Left ventricle myocardium inferior (tissue), 1 donor: ENCODE results near the gene KRT20. TPM values are rescaled to one million over a fixed set of nuclear protein-coding genes. Genes with fewer than 3 reads are reported as not detected.
"Not testable (repeated sequence)": the region's sequence is repeated elsewhere in the genome, so short reads cannot be mapped to it uniquely, and the experiment has no call there.

Experiments
- DNase-seq: peaks from one replicate; pipeline ENCODE4 v3.0.0-alpha.2; 2020
- H3K27ac ChIP-seq: fragments of 200-600 bp; replicated peaks from 2 replicates; pipeline ENCODE4 v1.8.0; 2021
- H3K27me3 ChIP-seq: fragments of 200-600 bp; 2 replicates; pipeline ENCODE4 v1.8.0; 2021; ENCODE audit warnings: low read depth
- H3K36me3 ChIP-seq: fragments of 200-600 bp; 2 replicates; pipeline ENCODE4 v1.8.0; 2021
- H3K4me1 ChIP-seq: fragments of 200-600 bp; 2 replicates; pipeline ENCODE4 v1.8.0; 2021
- H3K4me3 ChIP-seq: fragments of 200-600 bp; 2 replicates; pipeline ENCODE4 v1.8.0; 2021; ENCODE audit warnings: mild to moderate bottlenecking, moderate library complexity
- H3K9me3 ChIP-seq: fragments of 200-600 bp; replicated peaks from 2 replicates; pipeline ENCODE4 v1.8.0; 2021
- CTCF ChIP-seq: fragments of 200-600 bp; IDR thresholded peaks from 2 replicates; pipeline ENCODE4 v1.8.0; 2021; ENCODE audit warnings: antibody characterized with exemption, mild to moderate bottlenecking, borderline replicate concordance
- intact Hi-C: fragments of 100-400 bp; cut with micrococcal nuclease; formaldehyde crosslinking; loops from one replicate; pipeline ENCODE4 v1.11.0; 2022
- total RNA-seq: library from RNA; stranded (reverse); fragmentation: NEBNext Ultra II Directional; extraction: Animal tissue kit (Norgen Biotek cat#: 25700); gene quantifications from one replicate; pipeline ENCODE4 v1.2.1, GENCODE V29; 2021
- donor health status: DM: no; HTN: yes; CAD: no; lungs with severe emphysema.

Gene KRT20
- total RNA-seq, 1 donor from 2014 or later: not detected

DNA sequence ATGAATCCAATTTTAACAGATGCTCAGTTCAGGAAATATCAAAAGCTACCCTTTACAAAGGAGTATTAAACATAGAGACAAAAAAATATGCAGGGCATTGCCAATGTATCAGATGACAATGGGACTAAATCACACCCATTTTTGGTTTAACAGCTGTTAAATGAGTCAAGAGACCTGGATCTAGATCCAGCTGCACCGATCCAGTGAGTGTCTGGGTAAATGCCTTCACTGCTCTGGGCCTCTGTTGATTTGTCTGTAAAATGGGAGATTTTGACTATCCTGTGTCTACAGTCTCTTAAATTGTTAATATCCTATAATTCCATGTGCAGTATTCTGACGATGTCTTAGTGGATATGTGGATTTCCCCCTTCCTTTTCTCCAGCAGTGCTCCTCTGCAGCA is 36.0 kb upstream of the KRT20 start:
- Histone ChIP-seq H3K9me3 (no peaks in the 10 kb centered on the region), H3K4me3 (no peak overlapping the region), H3K27me3 (peaks cover 25% of the 10 kb centered on the region), H3K4me1 (no peaks in the 10 kb centered on the region), H3K27ac (no peak overlapping the region), H3K36me3 (no peaks in the 10 kb centered on the region)
- intact Hi-C loops: no loop called here
- no peak for DNase-seq
- no peak for TF ChIP-seq CTCF

DNA sequence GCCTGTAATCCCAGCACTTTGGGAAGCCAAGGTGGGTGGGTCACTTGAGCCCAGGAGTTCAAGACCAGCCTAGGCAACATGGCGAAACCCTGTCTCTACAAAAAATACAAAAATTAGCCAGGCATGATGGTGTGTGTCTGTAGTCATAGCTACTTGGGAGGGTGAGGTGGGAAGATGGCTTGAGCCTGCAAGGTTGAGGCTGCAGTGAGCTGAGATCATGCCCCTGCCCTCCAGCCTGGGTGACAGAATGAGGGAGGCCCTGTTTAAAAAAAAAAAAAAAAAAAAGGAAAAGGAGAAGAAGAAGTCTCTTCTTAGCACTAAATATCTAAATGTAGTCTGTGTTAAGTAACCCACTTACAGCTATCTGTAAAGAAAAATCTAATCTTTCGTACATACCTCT is 32.1 kb upstream of the KRT20 start:
- H3K4me3 ChIP-seq, DNase-seq, H3K27ac ChIP-seq, H3K36me3 ChIP-seq, H3K9me3 ChIP-seq, H3K4me1 ChIP-seq, intact Hi-C loops: not testable (repeated sequence)
- peaks cover 16% of the 10 kb centered on the region for H3K27me3 ChIP-seq

DNA sequence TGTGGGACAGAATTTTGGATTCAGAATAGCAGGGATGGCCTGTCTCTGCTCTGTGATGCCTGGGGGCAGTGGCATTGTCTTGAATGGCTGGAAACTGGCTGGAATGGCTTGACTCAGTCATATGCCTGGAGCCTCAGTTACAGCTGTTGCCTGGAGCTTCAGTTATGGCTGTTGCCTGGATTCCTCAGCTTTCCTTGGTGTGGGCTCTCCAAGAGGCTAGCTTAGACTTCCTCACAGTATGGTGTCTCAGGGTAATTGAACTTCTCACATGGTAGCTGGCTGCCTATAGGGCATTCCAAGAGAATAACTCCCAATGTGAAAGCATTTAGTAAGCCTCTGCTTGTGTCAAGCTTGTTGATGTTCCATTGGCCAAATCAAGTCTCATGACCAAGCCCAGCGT is 31.3 kb upstream of the KRT20 start:
- no peaks in the 10 kb centered on the region for H3K9me3 ChIP-seq
- no peaks in the 10 kb centered on the region for H3K36me3 ChIP-seq
- DNase-seq: no peak
- no peak for TF ChIP-seq CTCF
- H3K4me1 ChIP-seq: no peaks in the 10 kb centered on the region
- no peak overlapping the region for H3K27ac ChIP-seq
- intact Hi-C loops: no loop called here
- H3K4me3 ChIP-seq: no peak overlapping the region
- peaks cover 24% of the 10 kb centered on the region for H3K27me3 ChIP-seq

- intact Hi-C loops: no loop called here
- no peak for TF ChIP-seq CTCF
- no peak overlapping the region for H3K27ac ChIP-seq
Observed at GRCh38 chr17:40915721-40916256, 30.7 kb upstream of the KRT20 start.

DNA sequence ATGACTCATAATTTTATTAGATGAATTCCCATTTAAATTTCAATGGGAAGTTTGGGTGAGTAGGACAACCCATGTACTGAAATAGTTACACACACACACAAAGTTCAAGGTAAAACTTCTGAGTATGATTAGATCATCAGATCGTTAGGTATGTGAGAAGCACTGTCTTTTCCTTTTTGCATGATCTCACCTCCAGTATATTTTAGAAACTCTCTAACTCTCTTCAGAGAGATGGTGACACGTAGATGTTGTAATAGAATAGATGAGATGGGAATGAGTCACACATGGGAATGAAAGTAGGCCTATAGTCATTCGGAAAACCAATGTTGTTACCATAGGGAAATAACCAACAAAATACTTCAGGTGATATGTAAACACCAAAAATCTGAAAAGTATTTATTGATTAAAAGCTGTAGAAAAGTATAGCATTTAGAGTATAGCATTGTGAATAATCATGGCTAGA is 30.2 kb upstream of the KRT20 start:
- intact Hi-C loops: no loop called here
- Histone ChIP-seq H3K27ac (no peak overlapping the region), H3K36me3 (no peaks in the 10 kb centered on the region), H3K4me3 (no peak overlapping the region), H3K9me3 (no peaks in the 10 kb centered on the region), H3K27me3 (peaks cover 31% of the 10 kb centered on the region), H3K4me1 (no peaks in the 10 kb centered on the region)
- no peak for TF ChIP-seq CTCF
- DNase-seq: no peak

More at GRCh38 chr17:40915721-40916256, 30.7 kb upstream of the KRT20 start:
- H3K36me3 ChIP-seq: no peaks in the 10 kb centered on the region
- H3K9me3 ChIP-seq: no peaks in the 10 kb centered on the region
- no peaks in the 10 kb centered on the region for H3K4me1 ChIP-seq
- H3K27me3 ChIP-seq: peaks cover 29% of the 10 kb centered on the region
- H3K4me3 ChIP-seq: no peak overlapping the region
- DNase-seq: no peak

GRCh38 chr17:40914075-40914855 is 29.2 kb upstream of the KRT20 start:
- Histone ChIP-seq H3K36me3 (no peaks in the 10 kb centered on the region), H3K4me1 (no peaks in the 10 kb centered on the region), H3K4me3 (no peak overlapping the region), H3K27me3 (peaks cover 31% of the 10 kb centered on the region), H3K27ac (no peak overlapping the region), H3K9me3 (no peaks in the 10 kb centered on the region)
- intact Hi-C loops: no loop called here
- DNase-seq: no peak
- TF ChIP-seq CTCF: no peak
